ENCODE results near the gene KCNQ5.

Gene KCNQ5

GRCh38 chr6:72857791-72858585 lies 236.1 kb downstream of the KCNQ5 start:
- no peak for DNase-seq (ENCODE audit: low read depth in 1 of 2, low spot score in 1 of 2)
- in situ Hi-C loops (cut with HindIII; ENCODE audit: low pct_unique_long_range_greater_than_20kb, low sequenced_read_pairs): no loop called here
- TF ChIP-seq JUND (IDR thresholded peaks at IDR 0.05; ENCODE audit: low read depth): no peak

GRCh38 chr6:72861059-72861458 lies 239.2 kb downstream of the KCNQ5 start:
- TF ChIP-seq JUND (IDR thresholded peaks at IDR 0.05; ENCODE audit: low read depth): no peak
- in situ Hi-C loops (cut with HindIII; ENCODE audit: low pct_unique_long_range_greater_than_20kb, low sequenced_read_pairs): no loop called here
- DNase-seq (ENCODE audit: low read depth in 1 of 2, low spot score in 1 of 2): no peak

- DNase-seq (ENCODE audit: low read depth in 1 of 2, low spot score in 1 of 2): peak in 1 of 2 experiments; percentile 40
- in situ Hi-C loops (cut with HindIII; ENCODE audit: low pct_unique_long_range_greater_than_20kb, low sequenced_read_pairs): no loop called here
- no peak for TF ChIP-seq JUND (IDR thresholded peaks at IDR 0.05; ENCODE audit: low read depth)
Observed at GRCh38 chr6:72861935-72862432, 240.1 kb downstream of the KCNQ5 start.

GRCh38 chr6:72863131-72863530 lies 241.3 kb downstream of the KCNQ5 start:
- TF ChIP-seq JUND (IDR thresholded peaks at IDR 0.05; ENCODE audit: low read depth): no peak
- in situ Hi-C loops (cut with HindIII; ENCODE audit: low pct_unique_long_range_greater_than_20kb, low sequenced_read_pairs): no loop called here

GRCh38 chr6:72864236-72864635 lies 242.4 kb downstream of the KCNQ5 start:
- in situ Hi-C loops (cut with HindIII; ENCODE audit: low pct_unique_long_range_greater_than_20kb, low sequenced_read_pairs): no loop called here
- no peak for TF ChIP-seq JUND (IDR thresholded peaks at IDR 0.05; ENCODE audit: low read depth)
- DNase-seq (ENCODE audit: low read depth in 1 of 2, low spot score in 1 of 2): no peak

More at GRCh38 chr6:72863131-72863530, 241.3 kb downstream of the KCNQ5 start:
- no peak for DNase-seq (ENCODE audit: low read depth in 1 of 2, low spot score in 1 of 2)

GRCh38 chr6:72864799-72865198 lies 242.9 kb downstream of the KCNQ5 start:
- TF ChIP-seq JUND (IDR thresholded peaks at IDR 0.05; ENCODE audit: low read depth): no peak
- in situ Hi-C loops (cut with HindIII; ENCODE audit: low pct_unique_long_range_greater_than_20kb, low sequenced_read_pairs): no loop called here

GRCh38 chr6:72865467-72865866 lies 243.6 kb downstream of the KCNQ5 start:
- in situ Hi-C loops (cut with HindIII; ENCODE audit: low pct_unique_long_range_greater_than_20kb, low sequenced_read_pairs): no loop called here
- no peak for TF ChIP-seq JUND (IDR thresholded peaks at IDR 0.05; ENCODE audit: low read depth)
- DNase-seq (ENCODE audit: low read depth in 1 of 2, low spot score in 1 of 2): peak in 1 of 2 experiments; percentile 23

More at GRCh38 chr6:72864799-72865198, 242.9 kb downstream of the KCNQ5 start:
- peak in 1 of 2 experiments; percentile 19 for DNase-seq (ENCODE audit: low read depth in 1 of 2, low spot score in 1 of 2)

- in situ Hi-C loops (cut with HindIII; ENCODE audit: low pct_unique_long_range_greater_than_20kb, low sequenced_read_pairs): no loop called here
- no peak for DNase-seq (ENCODE audit: low read depth in 1 of 2, low spot score in 1 of 2)
- no peak for TF ChIP-seq JUND (IDR thresholded peaks at IDR 0.05; ENCODE audit: low read depth)
Observed at GRCh38 chr6:72869621-72870020, 247.8 kb downstream of the KCNQ5 start.

- DNase-seq (ENCODE audit: low read depth in 1 of 2, low spot score in 1 of 2): no peak
- no peak for TF ChIP-seq JUND (IDR thresholded peaks at IDR 0.05; ENCODE audit: low read depth)
- in situ Hi-C loops (cut with HindIII; ENCODE audit: low pct_unique_long_range_greater_than_20kb, low sequenced_read_pairs): no loop called here
Observed at GRCh38 chr6:72873433-72873832, 251.6 kb downstream of the KCNQ5 start.

- no peak for DNase-seq (ENCODE audit: low read depth in 1 of 2, low spot score in 1 of 2)
- in situ Hi-C loops (cut with HindIII; ENCODE audit: low pct_unique_long_range_greater_than_20kb, low sequenced_read_pairs): no loop called here
- no peak for TF ChIP-seq JUND (IDR thresholded peaks at IDR 0.05; ENCODE audit: low read depth)
Observed at GRCh38 chr6:72876256-72876655, 254.4 kb downstream of the KCNQ5 start.

GRCh38 chr6:72886170-72886569 lies 264.3 kb downstream of the KCNQ5 start:
- in situ Hi-C loops (cut with HindIII; ENCODE audit: low pct_unique_long_range_greater_than_20kb, low sequenced_read_pairs): no loop called here
- no peak for TF ChIP-seq JUND (IDR thresholded peaks at IDR 0.05; ENCODE audit: low read depth)
- no peak for DNase-seq (ENCODE audit: low read depth in 1 of 2, low spot score in 1 of 2)

GRCh38 chr6:72890233-72890632 lies 268.4 kb downstream of the KCNQ5 start:
- in situ Hi-C loops (cut with HindIII; ENCODE audit: low pct_unique_long_range_greater_than_20kb, low sequenced_read_pairs): no loop called here

GRCh38 chr6:72890671-72891070 lies 268.8 kb downstream of the KCNQ5 start:
- no peak for DNase-seq (ENCODE audit: low read depth in 1 of 2, low spot score in 1 of 2)
- no peak for TF ChIP-seq JUND (IDR thresholded peaks at IDR 0.05; ENCODE audit: low read depth)
- in situ Hi-C loops (cut with HindIII; ENCODE audit: low pct_unique_long_range_greater_than_20kb, low sequenced_read_pairs): no loop called here

More at GRCh38 chr6:72890233-72890632, 268.4 kb downstream of the KCNQ5 start:
- TF ChIP-seq JUND (IDR thresholded peaks at IDR 0.05; ENCODE audit: low read depth): no peak
- DNase-seq (ENCODE audit: low read depth in 1 of 2, low spot score in 1 of 2): no peak
